Suprapubic skin (tissue), 4 donors: ENCODE results near the gene FOLR2.

ENCODE experiments used
- POLR2A ChIP-seq, 2 donors: fragments of 450-650 bp; IDR thresholded peaks; one replicate each; pipeline ENCODE4 v1.6.1; 2017; ENCODE audit warnings: antibody characterized with exemption in 2 of 2, mild to moderate bottlenecking in 2 of 2, moderate library complexity in 2 of 2
- POLR2AphosphoS5 ChIP-seq, 3 donors: sonication (generic); formaldehyde crosslinking; IDR thresholded peaks; one replicate each; pipeline ENCODE4 v1.6.1; 2017; ENCODE audit warnings: antibody characterized with exemption in 3 of 3
- TF ChIP-seq, protein P1 (sequence below), 2 donors: fragments of 200-600 bp in 1 of 2; fragments of 450-650 bp in 1 of 2; sonication (generic) in 1 of 2; IDR thresholded peaks; one replicate each; pipeline ENCODE4 v1.5.1; 2016 to 2019; ENCODE audit warnings: antibody characterized with exemption in 2 of 2, mild to moderate bottlenecking in 1 of 2, moderate library complexity in 1 of 2

GRCh38 chr11:72225411-72225951, 8.9 kb downstream of the FOLR2 start:
- TF ChIP-seq, protein P1, sequence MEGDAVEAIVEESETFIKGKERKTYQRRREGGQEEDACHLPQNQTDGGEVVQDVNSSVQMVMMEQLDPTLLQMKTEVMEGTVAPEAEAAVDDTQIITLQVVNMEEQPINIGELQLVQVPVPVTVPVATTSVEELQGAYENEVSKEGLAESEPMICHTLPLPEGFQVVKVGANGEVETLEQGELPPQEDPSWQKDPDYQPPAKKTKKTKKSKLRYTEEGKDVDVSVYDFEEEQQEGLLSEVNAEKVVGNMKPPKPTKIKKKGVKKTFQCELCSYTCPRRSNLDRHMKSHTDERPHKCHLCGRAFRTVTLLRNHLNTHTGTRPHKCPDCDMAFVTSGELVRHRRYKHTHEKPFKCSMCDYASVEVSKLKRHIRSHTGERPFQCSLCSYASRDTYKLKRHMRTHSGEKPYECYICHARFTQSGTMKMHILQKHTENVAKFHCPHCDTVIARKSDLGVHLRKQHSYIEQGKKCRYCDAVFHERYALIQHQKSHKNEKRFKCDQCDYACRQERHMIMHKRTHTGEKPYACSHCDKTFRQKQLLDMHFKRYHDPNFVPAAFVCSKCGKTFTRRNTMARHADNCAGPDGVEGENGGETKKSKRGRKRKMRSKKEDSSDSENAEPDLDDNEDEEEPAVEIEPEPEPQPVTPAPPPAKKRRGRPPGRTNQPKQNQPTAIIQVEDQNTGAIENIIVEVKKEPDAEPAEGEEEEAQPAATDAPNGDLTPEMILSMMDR (IDR thresholded peaks at IDR 0.05), result no peak
- TF ChIP-seq POLR2AphosphoS5 (IDR thresholded peaks at IDR 0.05), result no peak
- TF ChIP-seq POLR2A (IDR thresholded peaks at IDR 0.05), result no peak
